ENCODE data around the gene ABCA2.

Gene ABCA2

GRCh38 chr9:137045294-137046087 is 17.5 kb upstream of the ABCA2 start:
- Histone ChIP-seq H3K36me3 (replicated peaks) (no peaks in the 10 kb centered on the region), H3K27me3 (ENCODE audit: low read depth) (peaks cover 13% of the 10 kb centered on the region), H3K4me1 (no peaks in the 10 kb centered on the region; the same call in 1 of the 2 replicates), H3K4me3 (peak overlapping the region; percentile 49), H3K9me3 (no peaks in the 10 kb centered on the region)
- in situ Hi-C loops (cut with MboI; ENCODE audit: low sequenced_read_pairs) = no loop called here
- DNase-seq (ENCODE audit: low spot score in 2 of 2) = peak in 1 of 2 experiments; percentile 63

- H3K4me1 ChIP-seq = no peaks in the 10 kb centered on the region; the same call in 1 of the 2 replicates
- H3K9me3 ChIP-seq = no peaks in the 10 kb centered on the region
- peak overlapping the region; percentile 49 for H3K4me3 ChIP-seq
- peaks cover 8% of the 10 kb centered on the region for H3K27me3 ChIP-seq (ENCODE audit: low read depth)
- DNase-seq (ENCODE audit: low spot score in 2 of 2) = no peak
- in situ Hi-C loops (cut with MboI; ENCODE audit: low sequenced_read_pairs) = no loop called here
- peaks cover 3% of the 10 kb centered on the region; the same call in 1 of the 2 replicates for H3K36me3 ChIP-seq (replicated peaks)
These were observed 16.6 kb upstream of the ABCA2 start for GRCh38 chr9:137044502-137045177.

DNA sequence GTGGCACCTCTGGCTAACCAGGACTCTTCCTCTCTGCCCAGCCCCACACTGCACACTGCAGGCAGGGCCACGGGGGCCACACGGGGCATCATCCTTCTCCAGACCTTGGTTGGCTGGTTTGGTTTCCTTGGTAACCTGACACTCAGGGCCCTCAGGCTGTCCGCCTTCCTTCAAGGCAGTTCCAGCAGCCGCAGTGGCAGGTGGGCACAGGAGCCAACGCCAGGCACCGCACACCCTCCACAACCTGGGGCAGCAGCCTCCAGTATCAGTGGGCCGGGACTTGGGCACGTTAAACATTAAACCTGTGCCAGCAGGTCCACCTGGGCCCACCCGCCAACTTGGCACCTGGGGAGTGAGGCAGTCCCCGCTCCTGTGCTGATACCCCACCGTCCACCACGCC is 16.0 kb upstream of the ABCA2 start:
- H3K27me3 ChIP-seq (ENCODE audit: low read depth) = peaks cover 2% of the 10 kb centered on the region
- in situ Hi-C loops (cut with MboI; ENCODE audit: low sequenced_read_pairs) = no loop called here

DNA sequence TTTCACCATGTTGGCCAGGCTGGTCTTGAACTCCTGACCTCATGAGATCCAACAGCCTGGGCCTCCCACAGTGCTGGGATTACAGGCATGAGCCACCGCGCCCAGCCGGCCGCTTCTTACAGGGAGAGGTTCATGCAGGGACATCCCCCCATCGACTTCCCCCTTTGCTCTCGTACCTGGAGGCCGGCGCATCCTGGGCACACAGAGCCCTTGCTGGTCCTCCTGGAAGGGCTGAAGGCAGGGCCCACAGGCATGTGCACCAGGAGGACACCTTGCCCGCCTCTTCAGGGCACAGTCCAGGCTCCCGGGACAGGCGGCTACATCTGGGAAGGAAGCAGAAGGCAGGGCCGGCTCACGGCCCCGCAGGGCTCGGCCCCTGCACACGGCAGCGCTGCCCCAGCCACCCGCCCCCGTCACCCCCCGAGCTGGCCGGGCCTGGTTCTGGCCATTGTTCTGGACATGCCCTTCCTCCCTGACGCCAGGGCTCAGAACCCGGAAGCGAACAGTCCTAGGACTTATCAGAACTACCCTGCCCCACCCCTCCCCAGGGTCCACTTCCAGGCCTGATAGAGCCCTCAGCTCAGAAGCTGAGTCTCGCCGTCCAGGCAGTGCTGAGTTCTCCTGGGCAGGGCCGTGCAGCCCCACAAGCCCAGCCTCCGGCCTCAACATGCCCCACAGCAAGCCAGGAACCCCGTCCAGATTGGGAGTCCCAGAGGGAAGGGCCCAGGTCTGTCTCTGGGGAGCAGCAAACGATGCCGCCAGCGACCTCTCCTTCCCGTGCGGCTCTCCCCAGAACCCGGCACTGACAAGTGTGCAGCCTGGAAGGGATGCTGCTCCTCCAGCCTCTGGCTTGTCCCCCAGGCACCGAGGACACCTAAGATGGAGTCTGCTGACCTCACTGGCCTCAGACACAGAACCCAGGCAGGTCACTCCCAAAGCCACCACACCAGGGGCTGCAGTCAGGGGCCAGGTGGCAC is 15.0 kb upstream of the ABCA2 start:
- Histone ChIP-seq H3K4me3 (no peak overlapping the region), H3K9me3 (no peaks in the 10 kb centered on the region), H3K27me3 (ENCODE audit: low read depth) (no peaks in the 10 kb centered on the region), H3K36me3 (replicated peaks) (peaks cover 12% of the 10 kb centered on the region; the same call in 1 of the 2 replicates), H3K4me1 (no peaks in the 10 kb centered on the region; the same call in 1 of the 2 replicates)
- no peak for DNase-seq (ENCODE audit: low spot score in 2 of 2)
- in situ Hi-C loops (cut with MboI; ENCODE audit: low sequenced_read_pairs) = no loop called here

More for the DNA sequence above, 16.0 kb upstream of the ABCA2 start:
- Histone ChIP-seq H3K9me3 (no peaks in the 10 kb centered on the region), H3K36me3 (replicated peaks) (peaks cover 7% of the 10 kb centered on the region; the same call in 1 of the 2 replicates), H3K4me1 (no peaks in the 10 kb centered on the region; the same call in 1 of the 2 replicates), H3K4me3 (no peak overlapping the region)
- no peak for DNase-seq (ENCODE audit: low spot score in 2 of 2)

GRCh38 chr9:137041124-137041523 is 13.1 kb upstream of the ABCA2 start:
- Histone ChIP-seq H3K4me3 (no peak overlapping the region), H3K9me3 (no peaks in the 10 kb centered on the region), H3K4me1 (no peaks in the 10 kb centered on the region; the same call in 1 of the 2 replicates), H3K27me3 (ENCODE audit: low read depth) (no peaks in the 10 kb centered on the region), H3K36me3 (replicated peaks) (peaks cover 12% of the 10 kb centered on the region; the same call in 1 of the 2 replicates)
- in situ Hi-C loops (cut with MboI; ENCODE audit: low sequenced_read_pairs) = no loop called here
- no peak for DNase-seq (ENCODE audit: low spot score in 2 of 2)

- no peaks in the 10 kb centered on the region for H3K9me3 ChIP-seq
- no peaks in the 10 kb centered on the region for H3K27me3 ChIP-seq (ENCODE audit: low read depth)
- H3K4me1 ChIP-seq = no peaks in the 10 kb centered on the region; the same call in 1 of the 2 replicates
- in situ Hi-C loops (cut with MboI; ENCODE audit: low sequenced_read_pairs) = no loop called here
- DNase-seq (ENCODE audit: low spot score in 2 of 2) = no peak
- peaks cover 12% of the 10 kb centered on the region; the same call in 1 of the 2 replicates for H3K36me3 ChIP-seq (replicated peaks)
- no peak overlapping the region for H3K4me3 ChIP-seq
These were observed 12.5 kb upstream of the ABCA2 start for GRCh38 chr9:137040568-137040967.

DNA sequence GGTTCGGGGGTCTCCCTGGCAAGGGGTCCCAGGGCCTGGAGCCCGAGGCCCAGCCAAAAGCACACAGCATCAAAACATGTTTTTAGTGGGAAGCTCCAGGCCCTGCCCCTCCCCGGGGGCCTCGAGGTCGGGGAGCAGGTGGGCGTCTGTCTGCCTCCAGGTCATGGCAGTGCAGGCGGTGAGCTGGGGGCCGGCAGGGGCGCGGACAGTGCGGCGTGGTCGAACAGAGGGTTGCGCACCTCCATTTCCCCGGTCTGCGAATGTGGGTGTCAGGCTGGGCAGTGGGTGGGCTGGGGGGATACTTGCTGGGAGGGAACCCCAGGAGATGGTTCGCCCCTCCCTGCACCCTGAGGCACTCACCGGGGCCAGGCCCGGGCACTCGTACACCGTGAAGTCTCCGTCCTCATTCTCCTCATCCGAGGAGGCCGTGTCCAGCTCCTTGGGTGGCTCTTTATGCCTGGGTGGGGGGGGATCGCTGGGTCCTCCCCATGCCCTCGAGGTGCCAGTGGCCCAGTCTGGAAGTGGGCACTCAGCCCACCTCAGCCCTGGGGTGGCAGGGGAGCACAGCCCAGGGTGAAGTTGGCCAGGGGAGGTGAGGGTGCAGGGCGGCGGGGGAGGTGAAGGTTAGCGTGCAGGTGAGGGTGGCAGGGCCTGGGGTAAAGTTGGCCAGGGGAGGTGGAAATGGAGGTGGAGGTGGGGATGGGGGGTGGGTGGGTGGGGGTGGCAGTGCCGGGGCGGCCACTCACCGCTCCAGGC is 11.8 kb upstream of the ABCA2 start:
- no peak overlapping the region for H3K4me3 ChIP-seq
- in situ Hi-C loops (cut with MboI; ENCODE audit: low sequenced_read_pairs) = loop anchor here (10.0 kb wide), 1 partner anchor 255 kb away; no protein-coding TSS in a partner anchor
- peaks cover 3% of the 10 kb centered on the region; the same call in 1 of the 2 replicates for H3K27me3 ChIP-seq (ENCODE audit: low read depth)
- DNase-seq (ENCODE audit: low spot score in 2 of 2) = no peak
- H3K9me3 ChIP-seq = no peaks in the 10 kb centered on the region
- peaks cover 12% of the 10 kb centered on the region; the same call in 1 of the 2 replicates for H3K36me3 ChIP-seq (replicated peaks)
- H3K4me1 ChIP-seq = no peaks in the 10 kb centered on the region; the same call in 1 of the 2 replicates

DNA sequence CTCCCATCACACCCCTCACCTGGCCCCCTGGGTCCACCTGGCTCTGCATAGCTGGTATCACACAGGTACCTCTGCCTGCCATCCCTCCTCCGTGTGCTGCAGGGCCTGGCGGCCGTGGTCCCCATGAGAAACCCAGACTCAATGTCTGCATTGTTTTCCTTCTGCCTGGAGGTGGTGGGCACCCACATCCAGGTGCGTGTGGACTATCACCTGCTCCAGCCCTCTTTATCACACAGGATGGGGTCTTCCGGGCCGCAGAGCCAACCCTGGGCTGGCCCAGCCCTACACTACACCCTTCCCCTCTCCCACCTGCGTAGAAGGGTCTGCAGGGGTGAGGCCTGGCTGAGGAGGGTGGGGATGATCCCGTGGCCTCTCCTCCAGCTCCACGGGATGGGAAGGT is 10.9 kb upstream of the ABCA2 start:
- H3K4me1 ChIP-seq = no peaks in the 10 kb centered on the region
- peaks cover 6% of the 10 kb centered on the region; the same call in 1 of the 2 replicates for H3K27me3 ChIP-seq (ENCODE audit: low read depth)
- no peak overlapping the region for H3K4me3 ChIP-seq
- H3K9me3 ChIP-seq = no peaks in the 10 kb centered on the region
- in situ Hi-C loops (cut with MboI; ENCODE audit: low sequenced_read_pairs) = loop anchor here (10.0 kb wide), 1 partner anchor 254 kb away; no protein-coding TSS in a partner anchor
- no peak for DNase-seq (ENCODE audit: low spot score in 2 of 2)
- H3K36me3 ChIP-seq (replicated peaks) = peaks cover 12% of the 10 kb centered on the region; the same call in 1 of the 2 replicates

- in situ Hi-C loops (cut with MboI; ENCODE audit: low sequenced_read_pairs) = loop anchor here (10.0 kb wide), 1 partner anchor 253 kb away; no protein-coding TSS in a partner anchor
- H3K27me3 ChIP-seq (ENCODE audit: low read depth) = peaks cover 6% of the 10 kb centered on the region; the same call in 1 of the 2 replicates
These were observed 9.4 kb upstream of the ABCA2 start for GRCh38 chr9:137037483-137037882.

GRCh38 chr9:137037035-137037434 is 9.0 kb upstream of the ABCA2 start:
- H3K4me1 ChIP-seq = no peaks in the 10 kb centered on the region
- H3K4me3 ChIP-seq = no peak overlapping the region
- peaks cover 12% of the 10 kb centered on the region; the same call in 1 of the 2 replicates for H3K36me3 ChIP-seq (replicated peaks)
- no peaks in the 10 kb centered on the region for H3K9me3 ChIP-seq
- peaks cover 6% of the 10 kb centered on the region; the same call in 1 of the 2 replicates for H3K27me3 ChIP-seq (ENCODE audit: low read depth)
- no peak for DNase-seq (ENCODE audit: low spot score in 2 of 2)
- in situ Hi-C loops (cut with MboI; ENCODE audit: low sequenced_read_pairs) = loop anchor here (10.0 kb wide), 1 partner anchor 252 kb away; no protein-coding TSS in a partner anchor

More at GRCh38 chr9:137037483-137037882, 9.4 kb upstream of the ABCA2 start:
- no peaks in the 10 kb centered on the region for H3K4me1 ChIP-seq
- H3K9me3 ChIP-seq = no peaks in the 10 kb centered on the region
- H3K4me3 ChIP-seq = no peak overlapping the region
- DNase-seq (ENCODE audit: low spot score in 2 of 2) = no peak
- peaks cover 12% of the 10 kb centered on the region; the same call in 1 of the 2 replicates for H3K36me3 ChIP-seq (replicated peaks)

- in situ Hi-C loops (cut with MboI; ENCODE audit: low sequenced_read_pairs) = loop anchor here (10.0 kb wide), 1 partner anchor 251 kb away; no protein-coding TSS in a partner anchor
- Histone ChIP-seq H3K27me3 (ENCODE audit: low read depth) (peaks cover 6% of the 10 kb centered on the region; the same call in 1 of the 2 replicates), H3K36me3 (replicated peaks) (peaks cover 12% of the 10 kb centered on the region; the same call in 1 of the 2 replicates), H3K4me1 (no peaks in the 10 kb centered on the region), H3K9me3 (no peaks in the 10 kb centered on the region), H3K4me3 (no peak overlapping the region)
- no peak for DNase-seq (ENCODE audit: low spot score in 2 of 2)
These were observed 7.9 kb upstream of the ABCA2 start for GRCh38 chr9:137035937-137036336.

- peaks cover 12% of the 10 kb centered on the region; the same call in 1 of the 2 replicates for H3K36me3 ChIP-seq (replicated peaks)
- H3K4me1 ChIP-seq = no peaks in the 10 kb centered on the region
- H3K4me3 ChIP-seq = no peak overlapping the region
- DNase-seq (ENCODE audit: low spot score in 2 of 2) = no peak
- H3K27me3 ChIP-seq (ENCODE audit: low read depth) = peaks cover 6% of the 10 kb centered on the region; the same call in 1 of the 2 replicates
- H3K9me3 ChIP-seq = no peaks in the 10 kb centered on the region
- in situ Hi-C loops (cut with MboI; ENCODE audit: low sequenced_read_pairs) = loop anchor here (10.0 kb wide), 1 partner anchor 251 kb away; no protein-coding TSS in a partner anchor
These were observed 7.4 kb upstream of the ABCA2 start for GRCh38 chr9:137035507-137035834.

All from HAP-1 (cell line).